Osteoblast (primary cell): ENCODE measurements around the gene ADPRS. TPM values are rescaled to one million over a fixed set of nuclear protein-coding genes. Genes with fewer than 3 reads are reported as not detected.

ENCODE experiments used
- DNase-seq: peaks from one replicate; pipeline ENCODE4 v3.0.0; 2011; ENCODE audit warnings: low spot score, mixed read lengths; ENCODE audit not compliant: insufficient read length; ENCODE audit errors: missing footprints
- H2AFZ ChIP-seq: 2 replicates; pipeline ENCODE4 v1.6.0; 2011; ENCODE audit warnings: mild to moderate bottlenecking, low read length
- H3K27ac ChIP-seq: 2 replicates; pipeline ENCODE4 v1.5.1; 2011; ENCODE audit warnings: mild to moderate bottlenecking, low read depth, low read length, moderate library complexity
- H3K27me3 ChIP-seq: 2 replicates; pipeline ENCODE4 v1.6.0; 2012; ENCODE audit warnings: mild to moderate bottlenecking, control low read depth, inconsistent platforms, low read length, moderate library complexity; ENCODE audit not compliant: insufficient read depth
- H3K36me3 ChIP-seq: 2 replicates; pipeline ENCODE4 v1.5.1; 2011; ENCODE audit warnings: mild to moderate bottlenecking, low read length, control low read depth, moderate library complexity; ENCODE audit not compliant: insufficient read depth
- H3K4me1 ChIP-seq: 2 replicates; pipeline ENCODE4 v1.5.1; 2011; ENCODE audit warnings: mild to moderate bottlenecking, low read length, control low read depth, moderate library complexity; ENCODE audit not compliant: insufficient read depth
- H3K4me2 ChIP-seq: 2 replicates; pipeline ENCODE4 v1.6.0; 2011; ENCODE audit warnings: mild to moderate bottlenecking, low read length; ENCODE audit not compliant: insufficient read depth
- H3K4me3 ChIP-seq: fragments of 200-600 bp; sonication (generic); 3 replicates; pipeline ENCODE4 v1.5.1; 2012; ENCODE audit warnings: mild to moderate bottlenecking, low read length, inconsistent platforms; ENCODE audit not compliant: insufficient read depth
- H3K79me2 ChIP-seq: 2 replicates; pipeline ENCODE4 v1.6.0; 2012; ENCODE audit warnings: mild to moderate bottlenecking, low read length, control low read depth, inconsistent platforms; ENCODE audit not compliant: insufficient read depth
- H3K9me3 ChIP-seq: 2 replicates; pipeline ENCODE4 v1.5.1; 2011; ENCODE audit warnings: low read depth, low read length, control low read depth
- H4K20me1 ChIP-seq: 2 replicates; pipeline ENCODE4 v1.6.0; 2012; ENCODE audit warnings: mild to moderate bottlenecking, low read length, control low read depth; ENCODE audit not compliant: insufficient read depth
- total RNA-seq: library from RNA; depleted of rRNA; stranded (reverse); fragments of >200 nt; gene quantifications from 2 replicates; pipeline ENCODE4 v1.2.3, GENCODE V29; 2012
- TF ChIP-seq, protein P1 (sequence below): IDR thresholded peaks from 2 replicates; pipeline ENCODE4 v1.5.1; 2011; ENCODE audit warnings: mild to moderate bottlenecking, low read depth, low read length, moderate library complexity; ENCODE audit errors: extremely low read depth

The ADPRS gene
- total RNA-seq, 1 donor = 24.2 TPM

DNA sequence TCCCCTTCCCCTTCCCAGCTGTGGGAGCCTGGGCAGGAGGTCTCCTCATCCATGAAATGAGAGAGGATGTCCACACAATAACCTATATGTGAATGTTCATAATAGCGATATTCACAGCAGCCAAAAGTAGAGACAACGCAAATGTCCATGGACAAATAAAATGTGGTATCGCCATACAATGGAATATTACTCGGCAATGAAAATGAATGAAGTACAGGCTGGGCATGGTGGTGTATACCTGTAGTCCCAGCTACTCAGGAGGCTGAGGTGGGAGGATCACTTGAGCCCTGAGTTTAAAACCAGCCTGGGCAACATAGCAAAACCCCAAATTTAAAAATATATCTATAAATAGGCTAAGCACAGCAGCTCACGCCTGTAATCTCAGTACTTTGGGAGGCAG, 12.9 kb downstream of the ADPRS start:
- Histone ChIP-seq H2AFZ (no peak overlapping the region), H3K4me3 (no peak overlapping the region), H3K4me1 (peaks cover 10% of the 10 kb centered on the region), H3K27ac (no peak overlapping the region), H3K36me3 (no peaks in the 10 kb centered on the region), H3K4me2 (no peak overlapping the region), H3K27me3 (no peaks in the 10 kb centered on the region), H3K79me2 (no peaks in the 10 kb centered on the region), H3K9me3 (no peaks in the 10 kb centered on the region), H4K20me1 (no peaks in the 10 kb centered on the region)
- TF ChIP-seq, protein P1, sequence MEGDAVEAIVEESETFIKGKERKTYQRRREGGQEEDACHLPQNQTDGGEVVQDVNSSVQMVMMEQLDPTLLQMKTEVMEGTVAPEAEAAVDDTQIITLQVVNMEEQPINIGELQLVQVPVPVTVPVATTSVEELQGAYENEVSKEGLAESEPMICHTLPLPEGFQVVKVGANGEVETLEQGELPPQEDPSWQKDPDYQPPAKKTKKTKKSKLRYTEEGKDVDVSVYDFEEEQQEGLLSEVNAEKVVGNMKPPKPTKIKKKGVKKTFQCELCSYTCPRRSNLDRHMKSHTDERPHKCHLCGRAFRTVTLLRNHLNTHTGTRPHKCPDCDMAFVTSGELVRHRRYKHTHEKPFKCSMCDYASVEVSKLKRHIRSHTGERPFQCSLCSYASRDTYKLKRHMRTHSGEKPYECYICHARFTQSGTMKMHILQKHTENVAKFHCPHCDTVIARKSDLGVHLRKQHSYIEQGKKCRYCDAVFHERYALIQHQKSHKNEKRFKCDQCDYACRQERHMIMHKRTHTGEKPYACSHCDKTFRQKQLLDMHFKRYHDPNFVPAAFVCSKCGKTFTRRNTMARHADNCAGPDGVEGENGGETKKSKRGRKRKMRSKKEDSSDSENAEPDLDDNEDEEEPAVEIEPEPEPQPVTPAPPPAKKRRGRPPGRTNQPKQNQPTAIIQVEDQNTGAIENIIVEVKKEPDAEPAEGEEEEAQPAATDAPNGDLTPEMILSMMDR = no peak
- DNase-seq = peak; percentile 44

DNA sequence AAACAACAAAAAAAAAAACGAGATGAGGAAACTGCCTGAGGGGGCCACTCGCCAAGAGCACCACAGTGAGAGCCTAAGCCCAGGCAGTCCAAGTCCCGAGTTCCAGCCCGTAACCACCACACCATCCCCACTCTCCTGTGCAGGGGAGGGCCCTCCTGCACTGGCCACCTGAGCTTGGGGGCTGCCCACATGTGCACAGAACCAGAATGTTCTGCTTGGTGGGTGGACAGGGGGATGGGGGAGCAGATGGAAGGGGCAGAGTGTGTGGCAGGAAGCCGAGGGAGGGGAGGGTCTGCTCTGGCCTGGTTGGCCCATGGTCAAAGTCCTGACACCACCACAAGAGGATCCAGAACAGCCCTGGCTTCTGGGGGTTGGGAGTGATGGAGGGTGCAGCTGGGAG, 17.6 kb downstream of the ADPRS start:
- Histone ChIP-seq H3K4me3 (no peak overlapping the region), H3K27me3 (no peaks in the 10 kb centered on the region), H2AFZ (no peak overlapping the region), H3K36me3 (no peaks in the 10 kb centered on the region), H3K27ac (no peak overlapping the region), H4K20me1 (no peaks in the 10 kb centered on the region), H3K9me3 (no peaks in the 10 kb centered on the region), H3K4me2 (no peak overlapping the region), H3K79me2 (no peaks in the 10 kb centered on the region), H3K4me1 (peaks cover 18% of the 10 kb centered on the region)
- TF ChIP-seq, protein P1 = no peak
- no peak for DNase-seq

- TF ChIP-seq, protein P1 = no peak
- Histone ChIP-seq H3K36me3 (no peaks in the 10 kb centered on the region), H2AFZ (no peak overlapping the region), H3K9me3 (no peaks in the 10 kb centered on the region), H3K27ac (no peak overlapping the region), H3K79me2 (no peaks in the 10 kb centered on the region), H3K4me3 (no peak overlapping the region), H4K20me1 (no peaks in the 10 kb centered on the region), H3K4me2 (no peak overlapping the region), H3K27me3 (no peaks in the 10 kb centered on the region), H3K4me1 (peaks cover 18% of the 10 kb centered on the region)
- DNase-seq = no peak
Observed at GRCh38 chr1:36107394-36107793, 18.7 kb downstream of the ADPRS start.

DNA sequence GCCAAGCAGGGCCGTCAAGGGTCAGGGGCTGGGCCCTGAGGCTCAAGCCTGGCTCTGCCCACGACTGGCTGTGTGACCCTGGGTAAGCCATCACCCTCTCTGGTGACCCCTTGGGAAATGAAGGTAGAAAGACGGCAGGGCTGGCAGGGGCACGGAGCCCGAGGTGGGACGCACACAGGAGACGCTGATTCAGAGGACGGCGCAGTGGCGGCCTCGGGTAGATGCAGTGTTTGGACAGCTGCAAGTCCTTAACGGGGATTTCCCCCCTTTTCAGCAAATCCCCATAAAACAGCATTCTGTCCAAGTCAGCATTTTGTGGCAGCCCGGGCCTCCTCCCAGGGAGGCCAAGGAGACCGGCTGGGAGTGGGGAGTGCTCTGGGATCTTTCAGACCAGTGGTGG, 19.6 kb downstream of the ADPRS start:
- H3K4me2 ChIP-seq = peak overlapping the region; percentile 75
- H3K4me3 ChIP-seq = peak overlapping the region; percentile 35
- TF ChIP-seq, protein P1 = no peak
- peak; percentile 97 for DNase-seq
- H4K20me1 ChIP-seq = no peaks in the 10 kb centered on the region
- peaks cover 18% of the 10 kb centered on the region for H3K4me1 ChIP-seq
- peak overlapping the region; percentile 52 for H3K27ac ChIP-seq
- H2AFZ ChIP-seq = peak overlapping the region; percentile 23
- H3K79me2 ChIP-seq = no peaks in the 10 kb centered on the region
- H3K9me3 ChIP-seq = no peaks in the 10 kb centered on the region
- H3K36me3 ChIP-seq = no peaks in the 10 kb centered on the region
- no peaks in the 10 kb centered on the region for H3K27me3 ChIP-seq
